Stimulated activated naive CD4-positive, alpha-beta T cell (primary cell): ENCODE measurements around the gene CDKN2B-AS1.

Source experiments
- DNase-seq, 6 experiments: peaks; one replicate each; lab custom pipeline; 2025; lab: John Stamatoyannopoulos, UW

The CDKN2B-AS1 gene

GRCh38 chr9:22154064-22154463 is 159.5 kb downstream of the CDKN2B-AS1 start:
- no peak for DNase-seq

- DNase-seq: no peak
These were observed 162.0 kb downstream of the CDKN2B-AS1 start for GRCh38 chr9:22156586-22156985.

GRCh38 chr9:22157276-22157675 is 162.7 kb downstream of the CDKN2B-AS1 start:
- DNase-seq: no peak

- no peak for DNase-seq
These were observed 163.2 kb downstream of the CDKN2B-AS1 start for GRCh38 chr9:22157828-22158227.

- no peak for DNase-seq
These were observed 163.7 kb downstream of the CDKN2B-AS1 start for GRCh38 chr9:22158271-22158670.

- no peak for DNase-seq
These were observed 164.3 kb downstream of the CDKN2B-AS1 start for GRCh38 chr9:22158927-22159346.

GRCh38 chr9:22159586-22159985 is 165.0 kb downstream of the CDKN2B-AS1 start:
- DNase-seq: no peak

GRCh38 chr9:22160221-22160620 is 165.6 kb downstream of the CDKN2B-AS1 start:
- no peak for DNase-seq

GRCh38 chr9:22165144-22165543 is 170.6 kb downstream of the CDKN2B-AS1 start:
- no peak for DNase-seq

- DNase-seq: no peak
These were observed 174.7 kb downstream of the CDKN2B-AS1 start for GRCh38 chr9:22169243-22169642.

- no peak for DNase-seq
These were observed 175.3 kb downstream of the CDKN2B-AS1 start for GRCh38 chr9:22169727-22170503.
